T-helper 1 cell treated with Interleukin-12 subunit alpha and Interleukin-12 subunit beta and Interleukin-4 antibody, amounts not matched to agents 30 μg/mL and 1 μg/mL, for 36 hours (primary cell): ENCODE data around the gene SOX1.
A peak's percentile ranks its signal among the peaks of the same experiment; 100 is the strongest.

Experiments used
- H3K27ac Mint-ChIP-seq: one replicate; pipeline ENCODE4 v1.8.0; 2021; ENCODE audit warnings: mild to moderate bottlenecking, mixed read lengths
- H3K27me3 Mint-ChIP-seq: one replicate; pipeline ENCODE4 v1.8.0; 2021; ENCODE audit warnings: low read depth, mixed read lengths
- H3K36me3 Mint-ChIP-seq: one replicate; pipeline ENCODE4 v1.8.0; 2021; ENCODE audit warnings: low read depth, mixed read lengths
- H3K4me1 Mint-ChIP-seq: one replicate; pipeline ENCODE4 v1.8.0; 2021; ENCODE audit warnings: low read depth, mixed read lengths
- H3K4me3 Mint-ChIP-seq: one replicate; pipeline ENCODE4 v1.8.0; 2021; ENCODE audit warnings: mild to moderate bottlenecking, moderate library complexity, mixed read lengths
- H3K9me3 Mint-ChIP-seq: one replicate; pipeline ENCODE4 v1.8.0; 2021; ENCODE audit warnings: mixed read lengths

Gene SOX1

DNA sequence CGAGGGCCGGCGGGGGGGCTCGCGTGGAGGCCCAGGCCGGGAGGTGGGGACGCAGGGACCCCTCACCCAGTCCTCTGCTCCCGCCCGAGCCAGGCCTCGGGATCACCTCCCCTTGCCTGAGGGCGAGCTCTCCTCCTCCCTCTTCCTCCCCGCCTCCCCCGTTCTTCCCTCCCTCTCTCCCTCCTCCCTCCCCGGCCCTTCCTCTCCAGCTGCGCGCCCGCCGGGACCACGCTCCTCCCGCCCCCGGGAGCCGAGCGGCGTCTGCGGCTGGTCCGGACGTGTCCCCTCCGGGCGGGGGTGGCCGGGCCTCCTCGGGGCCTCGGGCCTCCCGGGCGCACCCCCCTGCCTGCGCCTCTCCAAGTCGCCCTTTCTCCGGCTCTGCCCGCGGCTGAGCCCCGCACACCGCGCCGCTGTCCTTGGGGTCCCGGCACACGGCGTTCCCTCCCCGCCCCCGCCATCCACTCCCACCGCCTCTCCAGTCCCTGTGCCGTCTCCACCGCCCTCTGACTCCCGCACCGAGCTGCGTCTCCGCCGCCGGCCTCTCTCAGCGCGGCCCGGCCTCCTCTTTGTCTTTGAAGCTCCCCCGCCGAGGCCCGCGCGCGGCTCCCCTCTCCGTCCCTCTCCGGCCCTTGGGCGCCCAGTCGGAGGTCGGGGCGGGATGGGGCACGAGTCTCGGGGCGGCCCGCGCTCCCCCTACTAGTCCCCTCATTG is 5.7 kb downstream of the SOX1 start:
- H3K9me3 Mint-ChIP-seq = peaks cover 14% of the 10 kb centered on the region
- H3K4me1 Mint-ChIP-seq = peaks cover 7% of the 10 kb centered on the region
- H3K27me3 Mint-ChIP-seq = peaks cover 72% of the 10 kb centered on the region
- no peak overlapping the region for H3K27ac Mint-ChIP-seq
- peaks cover 6% of the 10 kb centered on the region for H3K36me3 Mint-ChIP-seq
- no peak overlapping the region for H3K4me3 Mint-ChIP-seq

DNA sequence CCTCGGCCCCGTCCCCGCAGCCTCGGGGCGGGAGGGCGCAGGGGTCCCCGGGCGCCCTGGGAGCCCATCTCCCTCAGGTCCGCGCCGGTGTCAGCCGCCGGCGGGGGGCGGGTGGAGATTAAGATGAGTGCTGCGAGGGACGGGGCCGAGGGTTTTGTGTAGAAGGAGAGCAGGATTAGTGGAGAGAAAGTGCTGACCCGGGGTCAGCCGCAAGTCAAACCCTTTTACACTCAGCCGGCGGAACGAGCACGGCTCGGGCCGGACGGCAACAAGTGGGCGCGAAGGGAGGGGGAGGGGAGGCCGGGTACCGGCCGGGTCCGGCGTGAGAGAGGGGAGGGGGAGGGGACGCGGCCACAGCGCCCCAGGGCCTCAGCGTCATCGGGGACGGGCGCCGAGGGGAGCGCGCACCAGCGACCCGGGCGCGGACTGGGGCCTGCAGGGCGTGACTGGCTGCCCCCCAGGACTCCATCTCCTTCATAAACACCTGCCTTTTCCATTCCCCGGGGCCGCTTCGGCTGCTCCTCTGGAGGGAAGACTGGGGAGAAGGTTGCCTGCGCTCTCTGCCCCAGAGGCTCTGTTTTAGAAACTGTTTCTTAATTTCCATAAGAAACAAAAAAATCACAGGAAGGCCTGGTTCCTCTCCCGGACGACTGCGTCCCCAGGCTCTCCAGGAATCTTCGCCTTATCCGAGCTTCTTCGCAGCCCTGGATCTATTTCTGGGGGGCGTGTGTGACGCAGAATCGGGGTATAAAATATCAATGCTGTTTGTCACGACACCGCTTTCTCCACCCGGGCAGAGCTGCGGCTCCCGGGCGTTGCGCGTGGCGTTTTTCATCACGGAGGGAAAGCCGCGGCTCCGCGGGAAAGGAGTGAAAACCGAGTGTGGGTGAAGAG is 6.5 kb downstream of the SOX1 start:
- H3K27me3 Mint-ChIP-seq = peaks cover 75% of the 10 kb centered on the region
- peaks cover 6% of the 10 kb centered on the region for H3K36me3 Mint-ChIP-seq
- H3K27ac Mint-ChIP-seq = peak overlapping the region; percentile 62
- no peak overlapping the region for H3K4me3 Mint-ChIP-seq
- H3K9me3 Mint-ChIP-seq = peaks cover 14% of the 10 kb centered on the region
- peaks cover 7% of the 10 kb centered on the region for H3K4me1 Mint-ChIP-seq

DNA sequence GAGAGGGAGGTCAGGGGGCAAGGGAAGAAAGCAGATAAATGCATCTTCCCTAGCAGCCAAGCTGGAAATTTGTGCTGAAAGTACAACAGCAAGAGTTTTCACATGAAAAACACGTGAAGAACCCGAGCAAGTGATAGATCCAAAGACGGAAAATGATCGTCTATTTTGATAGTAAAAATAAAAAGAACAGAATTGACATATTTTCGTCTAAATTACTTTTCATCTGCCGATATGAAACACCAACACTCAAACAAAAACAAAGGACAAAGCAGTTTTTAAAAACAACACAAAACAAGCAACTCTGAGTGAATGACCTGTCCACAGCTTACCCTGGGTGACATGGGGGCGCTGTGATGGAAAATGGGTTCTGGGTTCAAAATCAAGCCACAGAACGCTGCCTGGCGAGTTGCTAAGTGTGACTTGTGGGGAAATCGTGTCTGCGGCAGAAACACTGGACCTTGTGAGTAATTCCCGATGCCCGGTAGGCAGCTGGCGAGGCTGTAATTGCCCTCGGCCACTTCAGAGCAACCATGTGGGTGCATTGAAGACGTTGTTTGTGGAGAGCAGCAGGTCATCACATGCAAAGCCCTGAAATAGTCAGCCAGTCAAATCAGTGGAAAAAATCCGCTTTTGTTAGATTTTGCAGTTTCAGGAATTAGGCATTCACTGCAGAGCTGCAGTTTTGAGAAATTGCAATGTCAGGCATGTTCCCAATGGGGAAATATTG is 7.4 kb downstream of the SOX1 start:
- Mint-ChIP-seq H3K27ac (peak overlapping the region; percentile 31), H3K36me3 (peaks cover 4% of the 10 kb centered on the region), H3K4me3 (no peak overlapping the region), H3K27me3 (peaks cover 69% of the 10 kb centered on the region), H3K9me3 (peaks cover 8% of the 10 kb centered on the region), H3K4me1 (peaks cover 5% of the 10 kb centered on the region)

DNA sequence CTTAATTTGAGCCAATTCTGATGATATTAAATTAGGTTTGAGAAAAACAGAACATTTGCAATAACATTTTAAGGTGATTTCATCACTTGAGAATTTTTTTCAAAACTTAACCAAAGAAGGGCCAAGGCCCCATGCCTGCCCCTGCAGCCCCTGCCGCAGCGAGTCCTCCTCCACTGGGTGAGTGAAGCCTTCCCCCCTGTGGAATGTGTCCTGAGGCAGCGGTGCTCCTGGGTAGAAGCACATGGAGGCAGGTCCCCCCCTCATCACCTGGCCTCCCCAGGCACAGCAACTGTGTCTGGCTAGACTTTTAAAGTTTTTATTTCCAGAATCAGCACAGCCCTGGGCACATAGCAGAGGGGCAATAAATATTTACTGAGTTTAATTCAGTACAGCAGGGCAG is 10.8 kb downstream of the SOX1 start:
- Mint-ChIP-seq H3K27ac (no peak overlapping the region), H3K27me3 (peaks cover 41% of the 10 kb centered on the region), H3K4me3 (no peak overlapping the region)

DNA sequence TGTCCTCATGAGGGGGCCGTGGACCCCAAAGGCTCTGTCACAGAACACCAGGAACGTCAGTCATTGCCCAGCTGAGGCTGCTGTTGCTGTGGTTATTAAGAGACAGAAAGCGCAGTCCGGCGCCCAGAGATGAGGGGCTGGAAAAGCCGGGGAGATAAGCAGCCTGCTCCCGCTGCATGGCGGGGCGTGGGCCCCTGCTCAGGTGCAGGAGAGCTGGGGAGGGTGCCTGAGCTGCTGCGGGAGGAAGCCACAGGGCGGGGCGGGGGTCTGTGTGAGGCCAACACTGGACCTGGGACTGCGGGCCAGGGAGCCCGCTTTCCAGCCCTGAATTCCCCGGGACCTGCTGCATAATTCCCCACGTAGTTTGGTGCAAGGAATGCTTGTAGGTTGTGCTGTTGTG is 11.3 kb downstream of the SOX1 start:
- Mint-ChIP-seq H3K27me3 (peaks cover 41% of the 10 kb centered on the region), H3K36me3 (no peaks in the 10 kb centered on the region), H3K4me3 (no peak overlapping the region), H3K4me1 (no peaks in the 10 kb centered on the region), H3K27ac (no peak overlapping the region), H3K9me3 (peaks cover 6% of the 10 kb centered on the region)

More for the DNA sequence above, 10.8 kb downstream of the SOX1 start:
- Mint-ChIP-seq H3K4me1 (no peaks in the 10 kb centered on the region), H3K9me3 (peaks cover 1% of the 10 kb centered on the region), H3K36me3 (no peaks in the 10 kb centered on the region)

DNA sequence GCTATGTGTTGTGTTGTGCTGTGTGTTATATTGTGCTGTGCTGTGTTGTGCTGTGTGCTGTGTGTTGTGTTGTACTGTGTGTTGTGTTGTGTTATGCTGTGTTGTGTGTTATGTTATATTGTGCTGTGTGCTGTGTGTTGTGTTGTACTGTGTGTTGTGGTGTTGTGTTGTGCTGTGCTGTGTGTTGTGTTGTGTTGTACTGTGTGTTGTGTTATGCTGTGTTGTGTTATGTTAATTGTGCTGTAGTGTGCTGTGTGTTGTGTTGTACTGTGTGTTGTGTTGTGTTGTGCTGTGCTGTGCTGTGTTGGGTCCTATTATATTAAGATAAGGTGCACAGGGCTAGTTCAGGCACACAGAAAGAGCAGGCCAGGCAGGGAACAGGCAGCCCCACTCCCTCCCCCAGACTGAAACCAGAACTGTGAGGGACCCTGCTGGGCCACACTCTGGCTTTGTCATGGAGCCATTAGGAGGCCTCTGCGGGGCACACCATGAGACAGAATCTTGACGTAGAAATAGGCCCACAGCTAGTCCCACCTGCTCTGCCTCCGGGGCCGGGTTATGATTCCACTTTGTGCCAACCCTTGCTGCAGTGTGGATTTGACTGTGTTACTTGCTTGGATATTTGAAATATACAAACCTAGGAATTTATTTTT is 12.1 kb downstream of the SOX1 start:
- H3K27ac Mint-ChIP-seq = no peak overlapping the region
- peaks cover 35% of the 10 kb centered on the region for H3K27me3 Mint-ChIP-seq
- H3K36me3 Mint-ChIP-seq = no peaks in the 10 kb centered on the region
- no peak overlapping the region for H3K4me3 Mint-ChIP-seq
- no peaks in the 10 kb centered on the region for H3K4me1 Mint-ChIP-seq
- H3K9me3 Mint-ChIP-seq = peaks cover 11% of the 10 kb centered on the region

DNA sequence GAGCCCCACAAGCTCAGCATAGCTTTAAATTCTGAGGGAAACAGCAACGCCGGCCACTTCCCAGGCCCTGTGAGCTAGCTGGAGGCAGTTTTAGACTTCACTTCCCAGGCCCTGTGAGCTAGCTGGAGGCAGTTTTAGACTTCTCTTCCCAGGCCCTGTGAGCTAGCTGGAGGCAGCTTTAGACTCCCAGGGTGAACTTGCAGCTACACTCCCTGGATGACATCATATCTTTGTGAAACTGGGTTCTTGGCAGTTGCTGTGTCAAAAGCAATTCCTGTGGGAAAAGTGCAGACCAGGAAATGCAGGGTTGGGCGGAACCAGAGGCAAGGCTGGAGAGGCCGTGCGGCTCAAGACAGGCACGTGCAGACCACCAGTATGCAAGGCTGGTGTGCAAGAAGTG is 12.7 kb downstream of the SOX1 start:
- peaks cover 17% of the 10 kb centered on the region for H3K9me3 Mint-ChIP-seq
- H3K4me3 Mint-ChIP-seq = no peak overlapping the region
- H3K4me1 Mint-ChIP-seq = no peaks in the 10 kb centered on the region
- H3K27me3 Mint-ChIP-seq = peaks cover 28% of the 10 kb centered on the region
- no peak overlapping the region for H3K27ac Mint-ChIP-seq
- no peaks in the 10 kb centered on the region for H3K36me3 Mint-ChIP-seq

DNA sequence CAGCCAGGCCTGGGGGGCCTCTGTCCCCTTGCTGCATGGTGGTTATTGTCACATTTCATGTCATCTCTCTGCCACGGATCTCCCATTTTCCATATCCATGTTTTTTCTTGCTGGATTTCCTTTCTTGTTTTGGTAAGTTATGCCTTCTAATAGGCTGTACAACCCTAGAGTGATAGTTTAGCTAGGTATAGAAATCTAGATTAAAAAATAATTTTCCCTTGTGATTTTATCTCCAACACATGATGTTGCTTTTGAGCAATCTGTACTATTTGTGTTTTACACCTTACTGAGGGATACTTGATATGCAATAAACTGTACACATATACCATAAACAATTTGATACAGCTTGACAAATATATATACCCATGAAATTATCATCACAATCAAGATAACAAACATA is 17.0 kb downstream of the SOX1 start:
- Mint-ChIP-seq H3K9me3 (peaks cover 27% of the 10 kb centered on the region), H3K4me1 (no peaks in the 10 kb centered on the region), H3K27me3 (no peaks in the 10 kb centered on the region), H3K27ac (no peak overlapping the region), H3K36me3 (no peaks in the 10 kb centered on the region), H3K4me3 (no peak overlapping the region)

DNA sequence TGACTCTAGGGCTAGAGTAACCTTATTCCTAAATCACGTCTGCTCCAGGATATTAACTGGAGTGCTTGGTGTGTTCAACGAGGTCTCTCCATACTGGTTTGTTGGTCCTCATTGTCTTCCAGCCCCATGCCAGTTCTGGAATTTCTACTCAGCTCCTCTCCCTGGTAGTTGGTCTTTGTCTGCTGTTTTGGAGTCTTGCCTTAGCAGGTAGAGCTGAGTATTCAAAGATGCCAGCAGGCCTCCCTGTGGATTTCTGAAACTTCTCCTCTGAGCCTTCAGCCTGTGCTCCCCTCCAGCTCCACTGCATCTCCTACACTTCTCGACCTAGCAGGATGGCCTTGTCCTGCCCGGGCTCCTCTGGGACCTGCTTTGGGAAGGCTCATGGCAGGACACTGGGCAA is 25.5 kb downstream of the SOX1 start:
- Mint-ChIP-seq H3K9me3 (no peaks in the 10 kb centered on the region), H3K27me3 (no peaks in the 10 kb centered on the region), H3K4me1 (no peaks in the 10 kb centered on the region), H3K27ac (no peak overlapping the region), H3K4me3 (no peak overlapping the region), H3K36me3 (no peaks in the 10 kb centered on the region)

DNA sequence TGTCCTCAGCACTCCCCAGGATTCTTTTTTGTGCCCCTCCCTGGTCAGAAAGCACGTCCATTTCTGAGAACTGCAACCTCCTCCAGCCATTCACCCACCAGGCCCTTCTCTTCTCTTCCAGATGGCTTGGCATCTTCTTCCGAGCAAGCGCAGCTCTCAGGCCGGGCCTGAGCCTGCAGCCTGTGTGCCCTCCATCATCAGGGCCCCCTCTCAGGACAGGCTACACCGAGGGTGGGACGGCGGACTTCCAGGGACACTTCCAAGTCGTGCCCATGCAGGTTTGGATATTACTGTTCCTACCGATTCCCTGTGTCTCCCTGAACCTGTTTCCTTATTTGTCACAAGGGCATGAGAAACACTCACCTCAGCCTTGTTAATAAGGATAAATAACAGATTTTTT is 28.4 kb downstream of the SOX1 start:
- no peaks in the 10 kb centered on the region for H3K9me3 Mint-ChIP-seq
- no peaks in the 10 kb centered on the region for H3K4me1 Mint-ChIP-seq
- H3K36me3 Mint-ChIP-seq = no peaks in the 10 kb centered on the region
- H3K4me3 Mint-ChIP-seq = no peak overlapping the region
- H3K27ac Mint-ChIP-seq = no peak overlapping the region
- H3K27me3 Mint-ChIP-seq = peaks cover 8% of the 10 kb centered on the region

DNA sequence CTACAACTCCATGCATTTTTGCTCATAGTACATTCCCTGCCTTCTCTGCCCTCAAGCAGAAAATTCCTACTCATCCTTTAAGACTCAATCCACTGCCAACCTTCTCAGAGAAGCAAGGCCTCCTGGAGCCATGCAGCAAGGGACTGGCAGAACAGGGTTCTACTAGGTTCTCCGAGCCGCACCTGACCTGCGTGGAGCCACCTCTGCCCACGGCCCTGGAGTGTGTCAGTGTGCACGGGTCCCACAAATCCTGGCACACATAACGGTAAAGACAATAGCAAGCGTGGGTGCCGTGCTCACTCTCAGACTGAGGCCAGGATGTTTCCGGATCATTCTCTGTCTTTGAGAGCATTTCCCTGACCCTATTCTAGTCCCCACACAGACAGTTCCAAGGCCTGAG is 30.0 kb downstream of the SOX1 start:
- Mint-ChIP-seq H3K4me1 (no peaks in the 10 kb centered on the region), H3K4me3 (no peak overlapping the region), H3K27me3 (peaks cover 24% of the 10 kb centered on the region)

DNA sequence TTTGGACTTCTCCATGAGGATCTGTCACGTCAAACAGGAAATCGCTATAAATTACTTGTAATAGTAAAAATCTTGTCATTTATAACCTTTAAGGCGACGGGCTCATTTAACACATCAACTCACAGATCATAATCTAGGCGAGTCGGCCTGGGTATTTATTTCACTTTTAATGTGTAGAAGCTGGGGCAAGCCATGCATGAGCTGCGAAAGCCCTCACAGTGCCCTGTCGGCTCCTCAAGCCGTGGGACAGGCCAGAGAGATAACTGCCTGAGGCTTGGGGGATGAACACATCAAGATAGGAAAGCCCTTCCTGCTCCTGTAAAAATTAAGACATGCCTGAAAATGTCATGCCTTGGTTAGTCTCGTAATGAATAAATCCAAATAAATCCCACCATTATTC is 30.8 kb downstream of the SOX1 start:
- Mint-ChIP-seq H3K9me3 (no peaks in the 10 kb centered on the region), H3K27ac (no peak overlapping the region), H3K4me1 (no peaks in the 10 kb centered on the region), H3K27me3 (peaks cover 32% of the 10 kb centered on the region), H3K36me3 (no peaks in the 10 kb centered on the region), H3K4me3 (no peak overlapping the region)

More for the DNA sequence above, 30.0 kb downstream of the SOX1 start:
- H3K36me3 Mint-ChIP-seq = no peaks in the 10 kb centered on the region
- no peak overlapping the region for H3K27ac Mint-ChIP-seq
- no peaks in the 10 kb centered on the region for H3K9me3 Mint-ChIP-seq

DNA sequence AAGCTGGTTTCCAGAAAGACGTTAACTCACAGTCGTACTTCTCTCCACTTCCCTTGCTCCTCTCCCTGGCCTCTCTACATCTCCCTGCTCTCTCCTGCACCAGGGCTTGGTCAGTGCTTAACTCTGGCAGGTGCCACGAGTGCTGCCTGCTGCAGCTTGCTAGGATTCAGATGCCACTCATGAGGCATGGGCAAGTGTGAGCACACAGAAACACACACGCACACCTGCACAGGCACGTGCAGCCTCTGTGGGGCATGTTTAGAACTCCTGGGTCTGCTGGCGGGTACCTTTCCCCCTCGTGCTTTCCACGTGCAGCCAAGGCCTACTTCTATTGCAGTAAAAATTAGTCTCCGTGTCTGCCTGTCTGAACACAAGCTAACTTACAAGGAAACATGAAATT is 31.8 kb downstream of the SOX1 start:
- Mint-ChIP-seq H3K27ac (no peak overlapping the region), H3K9me3 (no peaks in the 10 kb centered on the region), H3K4me3 (no peak overlapping the region), H3K36me3 (no peaks in the 10 kb centered on the region), H3K27me3 (peaks cover 39% of the 10 kb centered on the region), H3K4me1 (no peaks in the 10 kb centered on the region)

DNA sequence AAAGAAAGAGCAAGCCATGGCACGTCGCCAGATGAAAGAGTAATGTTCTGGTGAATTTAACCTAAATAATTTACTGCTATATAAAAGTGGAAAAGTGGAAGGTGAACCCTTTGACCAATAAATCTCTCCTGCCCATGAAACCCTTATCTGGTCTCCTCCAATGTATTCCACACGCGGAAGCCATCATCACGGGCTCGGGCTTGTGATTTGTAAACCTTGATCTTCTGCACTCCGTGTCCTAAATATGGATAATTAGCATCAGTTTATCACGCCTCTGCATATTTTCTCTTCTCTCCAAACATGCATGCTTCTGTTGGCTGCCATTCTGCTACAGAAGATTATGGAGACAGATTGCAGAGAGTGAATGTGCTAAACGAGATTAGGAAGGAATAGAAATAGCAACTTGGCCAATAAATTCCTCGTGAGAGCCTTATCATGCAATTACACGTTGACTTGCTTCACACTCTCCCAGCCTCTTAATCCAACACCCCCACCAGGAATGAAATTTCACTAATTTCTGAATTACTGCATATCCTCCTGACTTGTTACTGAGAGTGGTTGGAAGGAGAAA is 34.5 kb downstream of the SOX1 start:
- Mint-ChIP-seq H3K27ac (no peak overlapping the region), H3K4me1 (no peaks in the 10 kb centered on the region), H3K4me3 (no peak overlapping the region), H3K36me3 (no peaks in the 10 kb centered on the region), H3K27me3 (peaks cover 54% of the 10 kb centered on the region), H3K9me3 (no peaks in the 10 kb centered on the region)
